Large intestine (tissue), 3 donors: Measurements from ENCODE around the gene RAB11FIP4. TPM values are rescaled to one million over a fixed set of nuclear protein-coding genes. Genes with fewer than 3 reads are reported as not detected.
A peak's percentile ranks its signal among the peaks of the same experiment; 100 is the strongest.

Experiments
- DNase-seq, 2 donors: peaks; one replicate each; pipeline versions ENCODE4 v3.0.0 to v3.0.0-alpha.2; 2013
- H3K27ac ChIP-seq: one replicate; pipeline ENCODE4 v1.5.1; 2013; ENCODE audit warnings: low read length
- H3K27me3 ChIP-seq: 2 replicates; pipeline ENCODE4 v1.6.1; 2013; ENCODE audit warnings: low read length; ENCODE audit not compliant: control insufficient read depth, insufficient read depth
- H3K36me3 ChIP-seq: 2 replicates; pipeline ENCODE4 v1.6.1; 2013; ENCODE audit warnings: low read length; ENCODE audit not compliant: control insufficient read depth, insufficient read depth
- H3K4me1 ChIP-seq: one replicate; pipeline ENCODE4 v1.6.1; 2013; ENCODE audit warnings: low read length; ENCODE audit not compliant: control insufficient read depth, insufficient read depth
- H3K4me3 ChIP-seq: one replicate; pipeline ENCODE4 v1.5.1; 2013; ENCODE audit warnings: low read length
- H3K9me3 ChIP-seq: one replicate; pipeline ENCODE4 v1.6.1; 2013; ENCODE audit warnings: mild to moderate bottlenecking, low read depth, low read length, moderate library complexity; ENCODE audit not compliant: control insufficient read depth
- WGBS: methylation state at CpG from one replicate; pipeline ENCODE4 v1.1.5; 2013; ENCODE audit warnings: low lambda C conversion rate; ENCODE audit not compliant: insufficient coverage; 5-methylcytosine and 5-hydroxymethylcytosine counted together
- polyA plus RNA-seq: library from polyadenylated mRNA; unstranded; fragments of 120-200 nt; gene quantifications from one replicate; pipeline ENCODE4 v1.2.1, GENCODE V29; 2013

RAB11FIP4 gene
- polyA plus RNA-seq, 1 donor, result 18.8 TPM

GRCh38 chr17:31492880-31493655, 101.6 kb downstream of the RAB11FIP4 start:
- Histone ChIP-seq H3K36me3 (no peaks in the 10 kb centered on the region), H3K4me3 (no peak overlapping the region), H3K9me3 (no peaks in the 10 kb centered on the region), H3K4me1 (peaks cover 51% of the 10 kb centered on the region), H3K27ac (peak overlapping the region; percentile 10), H3K27me3 (peaks cover 19% of the 10 kb centered on the region)
- peak in 1 of 2 donors; percentile 22 for DNase-seq
- no CpG with 5 or more reads among the region's 11 CpGs for WGBS

GRCh38 chr17:31493656-31494155, 102.2 kb downstream of the RAB11FIP4 start:
- Histone ChIP-seq H3K4me3 (no peak overlapping the region), H3K4me1 (peaks cover 55% of the 10 kb centered on the region), H3K27ac (peak overlapping the region; percentile 10), H3K36me3 (no peaks in the 10 kb centered on the region), H3K9me3 (no peaks in the 10 kb centered on the region), H3K27me3 (peaks cover 14% of the 10 kb centered on the region)
- DNase-seq, result peak; percentile 45 to 79
- WGBS, result no CpG with 5 or more reads among the region's 9 CpGs

GRCh38 chr17:31494259-31495021, 103.0 kb downstream of the RAB11FIP4 start:
- Histone ChIP-seq H3K4me1 (peaks cover 55% of the 10 kb centered on the region), H3K27me3 (peaks cover 7% of the 10 kb centered on the region), H3K9me3 (no peaks in the 10 kb centered on the region), H3K27ac (peak overlapping the region; percentile 24), H3K4me3 (no peak overlapping the region), H3K36me3 (no peaks in the 10 kb centered on the region)
- DNase-seq, result peak; percentile 60 to 79
- WGBS, result no CpG with 5 or more reads among the region's 12 CpGs

GRCh38 chr17:31495022-31495885, 103.8 kb downstream of the RAB11FIP4 start:
- H3K4me3 ChIP-seq, result no peak overlapping the region
- 100% methylated on average over 1 of the region's 10 CpGs for WGBS
- peaks cover 54% of the 10 kb centered on the region for H3K4me1 ChIP-seq
- no peaks in the 10 kb centered on the region for H3K27me3 ChIP-seq
- no peaks in the 10 kb centered on the region for H3K36me3 ChIP-seq
- H3K9me3 ChIP-seq, result no peaks in the 10 kb centered on the region
- no peak for DNase-seq
- H3K27ac ChIP-seq, result peak overlapping the region; percentile 24

GRCh38 chr17:31496097-31496496, 104.6 kb downstream of the RAB11FIP4 start:
- Histone ChIP-seq H3K4me3 (no peak overlapping the region), H3K36me3 (no peaks in the 10 kb centered on the region), H3K4me1 (peaks cover 46% of the 10 kb centered on the region), H3K9me3 (no peaks in the 10 kb centered on the region), H3K27me3 (no peaks in the 10 kb centered on the region), H3K27ac (no peak overlapping the region)
- no CpG with 5 or more reads among the region's 5 CpGs for WGBS
- no peak for DNase-seq

- no CpG with 5 or more reads among the region's 6 CpGs for WGBS
- no peaks in the 10 kb centered on the region for H3K9me3 ChIP-seq
- no peaks in the 10 kb centered on the region for H3K27me3 ChIP-seq
- DNase-seq, result no peak
- H3K4me1 ChIP-seq, result peaks cover 44% of the 10 kb centered on the region
- H3K36me3 ChIP-seq, result no peaks in the 10 kb centered on the region
- no peak overlapping the region for H3K4me3 ChIP-seq
- H3K27ac ChIP-seq, result no peak overlapping the region
Observed at GRCh38 chr17:31496601-31497000, 105.1 kb downstream of the RAB11FIP4 start.

GRCh38 chr17:31497431-31497830, 106.0 kb downstream of the RAB11FIP4 start:
- no peaks in the 10 kb centered on the region for H3K9me3 ChIP-seq
- no peak overlapping the region for H3K27ac ChIP-seq
- peaks cover 44% of the 10 kb centered on the region for H3K4me1 ChIP-seq
- H3K27me3 ChIP-seq, result no peaks in the 10 kb centered on the region
- no peak for DNase-seq
- H3K36me3 ChIP-seq, result no peaks in the 10 kb centered on the region
- H3K4me3 ChIP-seq, result no peak overlapping the region
- no CpG with 5 or more reads among the region's 6 CpGs for WGBS

GRCh38 chr17:31497994-31498826, 106.7 kb downstream of the RAB11FIP4 start:
- no peak for DNase-seq
- Histone ChIP-seq H3K4me3 (no peak overlapping the region), H3K36me3 (no peaks in the 10 kb centered on the region), H3K27ac (no peak overlapping the region), H3K4me1 (peaks cover 37% of the 10 kb centered on the region), H3K9me3 (no peaks in the 10 kb centered on the region), H3K27me3 (no peaks in the 10 kb centered on the region)
- no CpG with 5 or more reads among the region's 10 CpGs for WGBS

- no CpG with 5 or more reads among the region's 11 CpGs for WGBS
- Histone ChIP-seq H3K27ac (no peak overlapping the region), H3K27me3 (no peaks in the 10 kb centered on the region), H3K4me1 (peaks cover 22% of the 10 kb centered on the region), H3K4me3 (no peak overlapping the region), H3K36me3 (no peaks in the 10 kb centered on the region), H3K9me3 (no peaks in the 10 kb centered on the region)
- no peak for DNase-seq
Observed at GRCh38 chr17:31499771-31500554, 108.5 kb downstream of the RAB11FIP4 start.
